ENCODE data around the gene ITPKC. TPM values are rescaled to one million over a fixed set of nuclear protein-coding genes. Genes with fewer than 3 reads are reported as not detected.

Gene ITPKC
- total and polyA plus RNA-seq, 4 donors, result 28.0 to 97.2 (median 43.1) TPM

GRCh38 chr19:40701758-40702157, 15.2 kb upstream of the ITPKC start:
- Histone ChIP-seq H3K9me3 (ENCODE audit: control insufficient read depth in 4 of 4, insufficient read depth in 3 of 4, low read length in 3 of 4) (no peaks in the 10 kb centered on the region), H3K4me3 (no peak overlapping the region), H3K27ac (ENCODE audit: low read depth in 1 of 2, low read length in 1 of 2) (no peak overlapping the region), H3K27me3 (ENCODE audit: control insufficient read depth in 3 of 3, insufficient read depth in 3 of 3, low read length in 2 of 3) (no peaks in the 10 kb centered on the region), H3K36me3 (ENCODE audit: control insufficient read depth in 4 of 4, insufficient read depth in 4 of 4, low read length in 4 of 4) (peaks cover 5 to 53% (median 24%) of the 10 kb centered on the region in 4 donors), H3K4me1 (ENCODE audit: control insufficient read depth in 5 of 5, insufficient read depth in 5 of 5, low read length in 5 of 5) (peaks cover 0 to 2% (median 0%) of the 10 kb centered on the region in 5 donors), H3K9ac (ENCODE audit: insufficient read depth in 1 of 2, low read length in 2 of 2) (no peak overlapping the region)
- no peak for DNase-seq
- 97% methylated on average over 6 of the region's 6 CpGs for WGBS, 2 donors
- TF ChIP-seq CTCF (IDR thresholded peaks at IDR 0.05; ENCODE audit: control extremely low read depth, extremely low read depth), result no peak
- ATAC-seq (ENCODE audit: insufficient read depth, low FRiP score), result no peak

GRCh38 chr19:40702337-40703012, 14.4 kb upstream of the ITPKC start:
- Histone ChIP-seq H3K4me3 (no peak overlapping the region), H3K36me3 (ENCODE audit: control insufficient read depth in 4 of 4, insufficient read depth in 4 of 4, low read length in 4 of 4) (peaks cover 5 to 53% (median 22%) of the 10 kb centered on the region in 4 donors), H3K9ac (ENCODE audit: insufficient read depth in 1 of 2, low read length in 2 of 2) (no peak overlapping the region), H3K27me3 (ENCODE audit: control insufficient read depth in 3 of 3, insufficient read depth in 3 of 3, low read length in 2 of 3) (no peaks in the 10 kb centered on the region), H3K4me1 (ENCODE audit: control insufficient read depth in 5 of 5, insufficient read depth in 5 of 5, low read length in 5 of 5) (peaks cover 0 to 2% (median 0%) of the 10 kb centered on the region in 5 donors), H3K27ac (ENCODE audit: low read depth in 1 of 2, low read length in 1 of 2) (no peak overlapping the region), H3K9me3 (ENCODE audit: control insufficient read depth in 4 of 4, insufficient read depth in 3 of 4, low read length in 3 of 4) (no peaks in the 10 kb centered on the region)
- DNase-seq (peak in 2 of 3 donors; percentile 35 to 57), ATAC-seq (ENCODE audit: insufficient read depth, low FRiP score) (no peak)
- 80 to 89% methylated on average over 18 of the region's 18 CpGs for WGBS, 2 donors
- TF ChIP-seq CTCF (IDR thresholded peaks at IDR 0.05; ENCODE audit: control extremely low read depth, extremely low read depth), result no peak

GRCh38 chr19:40703029-40703755, 13.7 kb upstream of the ITPKC start:
- no peak overlapping the region for H3K9ac ChIP-seq (ENCODE audit: insufficient read depth in 1 of 2, low read length in 2 of 2)
- H3K9me3 ChIP-seq (ENCODE audit: control insufficient read depth in 4 of 4, insufficient read depth in 3 of 4, low read length in 3 of 4), result no peaks in the 10 kb centered on the region
- no peak overlapping the region for H3K4me3 ChIP-seq
- no peaks in the 10 kb centered on the region for H3K27me3 ChIP-seq (ENCODE audit: control insufficient read depth in 3 of 3, insufficient read depth in 3 of 3, low read length in 2 of 3)
- H3K27ac ChIP-seq (ENCODE audit: low read depth in 1 of 2, low read length in 1 of 2), result no peak overlapping the region
- WGBS, 2 donors, result 94 to 95% methylated on average over 23 to 24 of the region's 24 CpGs
- TF ChIP-seq CTCF (IDR thresholded peaks at IDR 0.05; ENCODE audit: control extremely low read depth, extremely low read depth), result no peak
- DNase-seq (no peak), ATAC-seq (ENCODE audit: insufficient read depth, low FRiP score) (no peak)
- peaks cover 0 to 2% (median 0%) of the 10 kb centered on the region in 5 donors for H3K4me1 ChIP-seq (ENCODE audit: control insufficient read depth in 5 of 5, insufficient read depth in 5 of 5, low read length in 5 of 5)
- peaks cover 5 to 55% (median 22%) of the 10 kb centered on the region in 4 donors for H3K36me3 ChIP-seq (ENCODE audit: control insufficient read depth in 4 of 4, insufficient read depth in 4 of 4, low read length in 4 of 4)

Measured in lung (tissue), 12 donors.